Naive thymus-derived CD4-positive, alpha-beta T cell (primary cell): ENCODE results near the gene DENND4B. TPM values are rescaled to one million over a fixed set of nuclear protein-coding genes. Genes with fewer than 3 reads are reported as not detected.
A peak's percentile ranks its signal among the peaks of the same experiment; 100 is the strongest.

ENCODE experiments used
- ATAC-seq: fragments of 150-1000 bp; cut with Tn5 transposase; 2 replicates; pipeline ENCODE4 v1.10.0; 2021; ENCODE audit warnings: mild to moderate bottlenecking, moderate library complexity
- CTCF ChIA-PET: fragments of 350-600 bp; sonication (Branson Sonifier 250); formaldehyde crosslinking; loops from one replicate; lab custom pipeline; 2021; ENCODE audit warnings: antibody characterized with exemption; lab: Charles Lee
- POLR2A ChIA-PET: fragments of 350-600 bp; sonication (Branson Sonifier 250); formaldehyde crosslinking; loops from one replicate; lab custom pipeline; 2021; ENCODE audit warnings: antibody characterized with exemption, inconsistent platforms; lab: Charles Lee
- DNase-seq, 9 donors: peaks; one replicate each; pipeline versions ENCODE4 v3.0.0 to v3.0.0-alpha.2; 2020 to 2022; ENCODE audit warnings: mixed read lengths in 1 of 9
- H3K27ac ChIP-seq: one replicate; pipeline ENCODE4 v1.7.0; 2013; ENCODE audit warnings: mild to moderate bottlenecking, low read depth, low read length, moderate library complexity
- H3K27me3 ChIP-seq, 2 donors: one replicate each; pipeline ENCODE4 v1.7.0; 2013; ENCODE audit warnings: low read length in 2 of 2, mild to moderate bottlenecking in 2 of 2, moderate library complexity in 2 of 2; ENCODE audit not compliant: control insufficient read depth in 2 of 2, insufficient read depth in 2 of 2
- H3K36me3 ChIP-seq, 3 experiments: 1 replicate in 2 of 3; 2 replicates in 1 of 3; pipeline ENCODE4 v1.7.0; 2013; ENCODE audit warnings: low read length in 3 of 3, mild to moderate bottlenecking in 3 of 3, moderate library complexity in 1 of 3; ENCODE audit not compliant: insufficient read depth in 3 of 3, control insufficient read depth in 2 of 3
- H3K4me1 ChIP-seq, 2 donors: one replicate each; pipeline ENCODE4 v1.7.0; 2013; ENCODE audit warnings: low read length in 2 of 2, mild to moderate bottlenecking in 2 of 2, moderate library complexity in 1 of 2; ENCODE audit not compliant: control insufficient read depth in 2 of 2, insufficient read depth in 2 of 2
- H3K4me3 ChIP-seq: 2 replicates; pipeline ENCODE4 v1.7.0; 2013; ENCODE audit warnings: mild to moderate bottlenecking, low read length
- H3K9me3 ChIP-seq, 3 experiments: 1 replicate in 2 of 3; 2 replicates in 1 of 3; pipeline ENCODE4 v1.7.0; 2013; ENCODE audit warnings: low read length in 3 of 3; ENCODE audit not compliant: control insufficient read depth in 2 of 3
- H3K27ac Mint-ChIP-seq, 9 donors: one replicate each; pipeline ENCODE4 v1.8.0; 2020 to 2022; ENCODE audit warnings: mixed read lengths in 9 of 9, mild to moderate bottlenecking in 8 of 9, moderate library complexity in 5 of 9, inconsistent platforms in 2 of 9
- H3K27me3 Mint-ChIP-seq, 5 donors: one replicate each; pipeline ENCODE4 v1.8.0; 2021 to 2022; ENCODE audit warnings: mixed read lengths in 5 of 5, mild to moderate bottlenecking in 1 of 5
- H3K36me3 Mint-ChIP-seq, 5 donors: one replicate each; pipeline ENCODE4 v1.8.0; 2020 to 2022; ENCODE audit warnings: mixed read lengths in 5 of 5, mild to moderate bottlenecking in 3 of 5, inconsistent platforms in 1 of 5
- H3K4me1 Mint-ChIP-seq, 7 donors: one replicate each; pipeline ENCODE4 v1.8.0; 2020 to 2022; ENCODE audit warnings: mixed read lengths in 7 of 7, mild to moderate bottlenecking in 3 of 7, inconsistent platforms in 1 of 7
- H3K4me3 Mint-ChIP-seq, 10 donors: one replicate each; pipeline ENCODE4 v1.8.0; 2020 to 2022; ENCODE audit warnings: mild to moderate bottlenecking in 10 of 10, mixed read lengths in 10 of 10, moderate library complexity in 6 of 10, inconsistent platforms in 2 of 10
- H3K9me3 Mint-ChIP-seq, 11 donors: one replicate each; pipeline ENCODE4 v1.8.0; 2020 to 2022; ENCODE audit warnings: mixed read lengths in 11 of 11, mild to moderate bottlenecking in 4 of 11, inconsistent platforms in 1 of 11, moderate library complexity in 1 of 11
- intact Hi-C, 2 donors: fragments of 100-400 bp; cut with micrococcal nuclease; formaldehyde crosslinking; loops; one replicate each; pipeline ENCODE4 v1.15.1; 2023
- polyA plus RNA-seq, 2 donors: library from polyadenylated mRNA; unstranded; fragments of 300-500 nt; fragmentation: Illumina TruSeq; gene quantifications; one replicate each; pipeline ENCODE4 v1.2.3, GENCODE V29; 2021
- total RNA-seq, 6 experiments: library from RNA in 5 of 6; stranded (reverse) in 5 of 6; gene quantifications; 1 replicate in 5 of 6; 2 replicates in 1 of 6; pipeline ENCODE4 v1.2.3 and lab custom pipeline; 2021 to 2026

DENND4B gene
- total and polyA plus RNA-seq, 7 experiments from 2014 or later = 12.5 to 223 (median 170) TPM

DNA sequence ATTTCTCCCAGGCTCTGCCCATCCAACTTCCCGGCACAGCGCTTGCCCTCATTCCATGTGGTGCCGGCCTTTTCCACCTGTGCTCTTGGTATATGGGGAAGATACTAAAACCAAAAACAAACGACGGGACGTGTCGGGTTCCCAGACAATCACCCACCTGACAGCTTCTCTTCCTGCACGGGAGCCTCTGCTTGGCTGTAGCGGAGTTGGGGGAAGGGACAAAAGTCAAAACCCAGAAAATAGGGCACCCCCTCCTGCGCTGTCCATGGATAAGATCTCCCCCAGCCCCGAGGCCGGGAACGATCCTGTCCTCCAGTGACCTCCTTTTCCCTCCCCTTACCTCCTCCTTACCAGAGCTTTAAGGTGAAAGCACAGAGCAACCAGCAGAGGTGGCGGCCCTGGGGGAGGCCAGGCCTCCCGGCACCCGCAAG is 30.3 kb upstream of the DENND4B start:
- H3K4me1 ChIP-seq = peaks cover 9 to 18% of the 10 kb centered on the region in 2 donors
- intact Hi-C loops = loop anchor here (1.0 to 5.0 kb wide), 10 partner anchors 9 to 295 kb away; partner anchors contain the start of genes CREB3L4 (in 2 of the 2), CRTC2 (in 2 of the 2), RAB13 (in 2 of the 2) and RPS27 (in 2 of the 2)
- ChIA-PET POLR2A (interaction anchor here (0.6 to 8.8 kb wide), 13 partner anchors 9 to 191 kb away, joined by 3 to 157 read pairs (median 15); partner anchors contain the start of genes CREB3L4, CRTC2, DENND4B and GATAD2B), CTCF (interaction anchor here (0.8 to 2.9 kb wide), 9 partner anchors 8 to 55 kb away, joined by 3 to 18 read pairs (median 3); partner anchors contain the start of genes DENND4B and RAB13)
- H3K27me3 ChIP-seq = no peaks in the 10 kb centered on the region
- no peaks in the 10 kb centered on the region for H3K9me3 ChIP-seq
- Mint-ChIP-seq H3K36me3 (peaks cover 5 to 20% (median 13%) of the 10 kb centered on the region in 5 donors), H3K4me1 (peaks cover 23 to 58% (median 46%) of the 10 kb centered on the region in 7 donors), H3K4me3 (peak overlapping the region; percentile 92 to 99 (median 97)), H3K27me3 (no peaks in the 10 kb centered on the region), H3K27ac (peak overlapping the region; percentile 84 to 98 (median 94)), H3K9me3 (no peaks in the 10 kb centered on the region)
- DNase-seq = peak in 1 of 9 donors; percentile 29
- peaks cover 0 to 46% (median 3%) of the 10 kb centered on the region in 3 experiments for H3K36me3 ChIP-seq
- H3K27ac ChIP-seq = peak overlapping the region; percentile 96
- H3K4me3 ChIP-seq = peak overlapping the region; percentile 94
- no peak for ATAC-seq

DNA sequence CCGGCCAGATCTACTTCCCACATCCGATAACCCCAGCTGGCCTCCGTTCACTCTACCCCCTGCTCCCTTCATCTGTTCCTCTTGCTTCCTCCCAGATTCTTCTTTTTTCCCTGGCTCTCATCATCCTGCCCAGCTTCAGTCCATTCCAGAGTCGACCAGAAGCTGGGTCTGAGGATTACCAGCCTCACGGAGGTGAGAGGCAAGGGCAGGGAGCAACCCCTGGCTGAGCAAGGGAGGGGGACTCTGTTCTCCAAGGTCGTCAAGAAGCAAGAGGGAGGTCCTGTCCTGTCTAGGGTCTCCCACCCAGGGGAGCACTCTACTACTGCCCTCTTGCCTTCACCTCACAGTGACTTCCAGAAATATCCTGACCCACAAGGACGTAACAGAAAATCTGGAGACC is 27.0 kb upstream of the DENND4B start:
- peaks cover 5 to 20% (median 13%) of the 10 kb centered on the region in 5 donors for H3K36me3 Mint-ChIP-seq

DNA sequence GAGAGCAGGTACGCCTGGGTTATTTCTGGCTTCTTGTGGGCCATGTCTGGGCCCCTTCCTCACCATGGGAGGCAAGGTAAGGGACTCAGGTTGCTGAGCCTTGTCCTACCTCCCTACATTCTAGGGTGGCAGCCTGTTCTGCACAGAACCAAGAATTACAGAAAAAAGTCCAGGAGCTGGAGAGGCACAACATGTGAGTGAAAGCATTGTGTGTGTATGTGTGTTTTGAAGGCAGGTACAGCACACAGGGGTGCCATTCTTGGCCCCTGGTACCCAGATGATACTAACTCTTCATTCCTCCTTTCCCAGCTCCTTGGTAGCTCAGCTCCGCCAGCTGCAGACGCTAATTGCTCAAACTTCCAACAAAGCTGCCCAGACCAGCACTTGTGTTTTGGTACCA is 26.6 kb upstream of the DENND4B start:
- Histone ChIP-seq H3K4me3 (no peak overlapping the region), H3K27me3 (no peaks in the 10 kb centered on the region), H3K4me1 (peaks cover 10 to 19% of the 10 kb centered on the region in 2 donors), H3K27ac (no peak overlapping the region), H3K9me3 (no peaks in the 10 kb centered on the region), H3K36me3 (peaks cover 0 to 46% (median 3%) of the 10 kb centered on the region in 3 experiments)
- no peak for ATAC-seq
- POLR2A ChIA-PET = interaction anchor here (1.3 to 8.8 kb wide), 4 partner anchors 10 to 27 kb away, joined by 6 to 157 read pairs (median 56); partner anchors contain the start of genes CRTC2, DENND4B, RAB13 and RPS27
- no peak for DNase-seq
- intact Hi-C loops = no loop called here
- H3K4me1 Mint-ChIP-seq = peaks cover 13 to 56% (median 45%) of the 10 kb centered on the region in 7 donors
- H3K36me3 Mint-ChIP-seq = peaks cover 5 to 20% (median 13%) of the 10 kb centered on the region in 5 donors
- H3K27ac Mint-ChIP-seq = peak overlapping the region in 6 of 9 donors; percentile 29 to 67 (median 54)
- CTCF ChIA-PET = interaction anchor here (2.0 kb wide), 1 partner anchor 16 kb away, joined by 5 read pairs; no protein-coding TSS in a partner anchor
- no peaks in the 10 kb centered on the region for H3K9me3 Mint-ChIP-seq
- H3K4me3 Mint-ChIP-seq = peak overlapping the region in 1 of 10 donors; percentile 6
- no peaks in the 10 kb centered on the region for H3K27me3 Mint-ChIP-seq

More for the DNA sequence above, 27.0 kb upstream of the DENND4B start:
- no peaks in the 10 kb centered on the region for H3K27me3 ChIP-seq
- ATAC-seq = no peak
- ChIA-PET POLR2A (interaction anchor here (1.3 to 8.8 kb wide), 6 partner anchors 6 to 28 kb away, joined by 6 to 157 read pairs (median 56); partner anchors contain the start of genes CREB3L4, CRTC2, DENND4B and RAB13), CTCF (interaction anchor here (1.3 to 2.0 kb wide), 2 partner anchors 16 to 70 kb away, joined by 3 to 5 read pairs; no protein-coding TSS in a partner anchor)
- Mint-ChIP-seq H3K4me3 (no peak overlapping the region), H3K27me3 (no peaks in the 10 kb centered on the region), H3K27ac (peak overlapping the region in 5 of 9 donors; percentile 28 to 67 (median 29)), H3K4me1 (peaks cover 17 to 59% (median 48%) of the 10 kb centered on the region in 7 donors), H3K9me3 (no peaks in the 10 kb centered on the region)
- H3K4me1 ChIP-seq = peaks cover 9 to 21% of the 10 kb centered on the region in 2 donors
- H3K4me3 ChIP-seq = no peak overlapping the region
- no peak overlapping the region for H3K27ac ChIP-seq
- H3K9me3 ChIP-seq = no peaks in the 10 kb centered on the region
- intact Hi-C loops = no loop called here
- DNase-seq = no peak
- peaks cover 0 to 46% (median 3%) of the 10 kb centered on the region in 3 experiments for H3K36me3 ChIP-seq

- CTCF ChIA-PET = no interaction called here
- Histone ChIP-seq H3K27ac (no peak overlapping the region), H3K4me1 (peaks cover 16 to 24% of the 10 kb centered on the region in 2 donors), H3K27me3 (no peaks in the 10 kb centered on the region), H3K4me3 (no peak overlapping the region), H3K36me3 (peaks cover 0 to 32% (median 3%) of the 10 kb centered on the region in 3 experiments), H3K9me3 (no peaks in the 10 kb centered on the region)
- DNase-seq (no peak), ATAC-seq (no peak)
- POLR2A ChIA-PET = interaction anchor here (0.7 to 7.0 kb wide), 4 partner anchors 6 to 190 kb away, joined by 3 to 128 read pairs (median 62); partner anchors contain the start of genes CRTC2 and JTB
- Mint-ChIP-seq H3K9me3 (no peaks in the 10 kb centered on the region), H3K4me3 (no peak overlapping the region), H3K4me1 (peaks cover 18 to 63% (median 49%) of the 10 kb centered on the region in 7 donors), H3K27me3 (no peaks in the 10 kb centered on the region), H3K36me3 (peaks cover 0 to 11% (median 8%) of the 10 kb centered on the region in 5 donors), H3K27ac (peak overlapping the region in 4 of 9 donors; percentile 58 to 94 (median 76))
- intact Hi-C loops = no loop called here
Observed at GRCh38 chr1:153970346-153970745, 23.8 kb upstream of the DENND4B start.

GRCh38 chr1:153968972-153969371 is 22.5 kb upstream of the DENND4B start:
- intact Hi-C loops = loop anchor here (5.0 to 10.0 kb wide), 3 partner anchors 297 to 986 kb away; partner anchors contain the start of genes ILF2 (in 1 of the 2), PBXIP1 (in 1 of the 2) and S100A6 (in 1 of the 2)
- H3K36me3 Mint-ChIP-seq = peaks cover 0 to 9% (median 1%) of the 10 kb centered on the region in 5 donors
- peaks cover 0 to 18% (median 0%) of the 10 kb centered on the region in 3 experiments for H3K36me3 ChIP-seq
- peak overlapping the region; percentile 40 for H3K27ac ChIP-seq
- H3K4me3 ChIP-seq = no peak overlapping the region
- H3K4me1 ChIP-seq = peaks cover 20 to 32% of the 10 kb centered on the region in 2 donors
- peak overlapping the region; percentile 38 to 99 (median 92) for H3K27ac Mint-ChIP-seq
- H3K27me3 ChIP-seq = no peaks in the 10 kb centered on the region
- no peaks in the 10 kb centered on the region for H3K27me3 Mint-ChIP-seq
- H3K4me1 Mint-ChIP-seq = peaks cover 18 to 66% (median 50%) of the 10 kb centered on the region in 7 donors
- no peaks in the 10 kb centered on the region for H3K9me3 Mint-ChIP-seq
- H3K4me3 Mint-ChIP-seq = peak overlapping the region in 5 of 10 donors; percentile 8 to 35 (median 20)
- ChIA-PET POLR2A (interaction anchor here (2.4 to 7.0 kb wide), 5 partner anchors 8 to 185 kb away, joined by 7 to 128 read pairs (median 70); partner anchors contain the start of genes CRTC2, DENND4B, JTB and RPS27), CTCF (interaction anchor here (0.8 to 1.6 kb wide), 4 partner anchors 9 to 367 kb away, joined by 3 to 7 read pairs (median 3); partner anchors contain the start of genes DENND4B and JTB)
- no peak for DNase-seq
- ATAC-seq = no peak
- H3K9me3 ChIP-seq = no peaks in the 10 kb centered on the region

DNA sequence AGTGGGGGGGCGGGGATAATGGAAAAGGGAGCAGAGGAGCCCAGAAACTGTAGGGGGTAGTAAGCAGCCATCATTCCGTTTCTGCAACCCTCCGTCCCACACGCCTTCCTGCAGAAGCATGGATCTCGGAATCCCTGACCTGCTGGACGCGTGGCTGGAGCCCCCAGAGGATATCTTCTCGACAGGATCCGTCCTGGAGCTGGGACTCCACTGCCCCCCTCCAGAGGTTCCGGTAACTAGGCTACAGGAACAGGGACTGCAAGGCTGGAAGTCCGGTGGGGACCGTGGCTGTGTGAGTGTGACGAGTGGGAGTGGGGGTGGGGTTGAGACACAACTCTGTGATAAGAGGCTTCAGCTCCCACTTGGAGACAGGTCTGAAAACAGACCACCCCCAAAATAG is 21.9 kb upstream of the DENND4B start:
- Histone ChIP-seq H3K4me1 (peaks cover 23 to 35% of the 10 kb centered on the region in 2 donors), H3K36me3 (peaks cover 0 to 12% (median 0%) of the 10 kb centered on the region in 3 experiments), H3K4me3 (no peak overlapping the region), H3K27ac (peak overlapping the region; percentile 79), H3K9me3 (no peaks in the 10 kb centered on the region), H3K27me3 (no peaks in the 10 kb centered on the region)
- peak overlapping the region in 8 of 10 donors; percentile 20 to 97 (median 88) for H3K4me3 Mint-ChIP-seq
- DNase-seq = no peak
- no peak for ATAC-seq
- CTCF ChIA-PET = interaction anchor here (0.8 to 2.2 kb wide), 7 partner anchors 9 to 367 kb away, joined by 3 to 11 read pairs (median 4); partner anchors contain the start of genes DENND4B, JTB and RAB13
- intact Hi-C loops = loop anchor here (5.0 to 10.0 kb wide), 3 partner anchors 296 to 986 kb away; partner anchors contain the start of genes ILF2 (in 1 of the 2), PBXIP1 (in 1 of the 2) and S100A6 (in 1 of the 2)
- POLR2A ChIA-PET = interaction anchor here (0.8 to 7.0 kb wide), 12 partner anchors 8 to 193 kb away, joined by 3 to 128 read pairs (median 7); partner anchors contain the start of genes CRTC2, DENND4B, JTB and RAB13
- H3K27ac Mint-ChIP-seq = peak overlapping the region; percentile 38 to 99 (median 94)
- H3K27me3 Mint-ChIP-seq = no peaks in the 10 kb centered on the region
- H3K9me3 Mint-ChIP-seq = no peaks in the 10 kb centered on the region
- H3K36me3 Mint-ChIP-seq = peaks cover 0 to 11% (median 0%) of the 10 kb centered on the region in 5 donors
- peaks cover 22 to 69% (median 55%) of the 10 kb centered on the region in 7 donors for H3K4me1 Mint-ChIP-seq
